ENCODE results near the gene NHERF1. TPM values are rescaled to one million over a fixed set of nuclear protein-coding genes. Genes with fewer than 3 reads are reported as not detected.

NHERF1 gene
- total and polyA plus RNA-seq, 9 of the 15 experiments (the other 6 are each of a cell fraction or from before 2014, with no cell fraction given), result 11.4 to 79.9 (median 36.9) TPM

DNA sequence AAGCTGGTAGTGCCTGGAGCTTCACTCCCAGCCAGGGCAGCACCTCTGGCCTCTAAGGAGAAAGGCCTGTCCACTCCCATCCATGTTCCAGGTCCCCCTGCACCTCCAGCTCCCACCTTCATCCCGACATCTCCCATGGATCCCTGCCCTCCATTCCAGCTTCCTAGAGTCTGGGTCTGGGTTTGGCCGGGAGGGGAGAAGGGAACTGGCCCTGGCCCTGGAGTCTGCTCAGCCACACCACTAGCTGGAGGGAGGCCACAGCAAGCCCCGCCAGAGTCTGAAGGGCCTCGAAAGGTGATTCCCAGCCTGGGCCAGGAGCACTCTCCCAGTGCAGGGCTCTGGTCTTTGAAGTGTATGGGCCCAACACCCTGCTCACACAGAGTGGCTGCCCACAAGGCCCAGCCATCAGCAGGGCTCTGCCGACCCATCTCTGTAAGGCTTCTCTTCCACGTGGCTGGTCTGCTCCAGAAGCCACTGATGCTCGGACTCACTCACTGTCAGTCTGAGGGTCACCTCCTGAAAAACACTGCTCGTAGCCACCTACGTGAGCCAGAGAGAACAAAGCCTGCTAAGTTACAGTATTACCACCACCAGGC lies 23.0 kb downstream of the NHERF1 start:
- in situ Hi-C loops (cut with MboI) (no loop called here), intact Hi-C loops (cut with micrococcal nuclease) (no loop called here)
- H3K36me3 ChIP-seq (ENCODE audit: control insufficient read depth, insufficient read depth, low read length), result peaks cover 69% of the 10 kb centered on the region
- no peak overlapping the region for H2AFZ ChIP-seq (ENCODE audit: low read depth, low read length)
- TF ChIP-seq, protein P1, sequence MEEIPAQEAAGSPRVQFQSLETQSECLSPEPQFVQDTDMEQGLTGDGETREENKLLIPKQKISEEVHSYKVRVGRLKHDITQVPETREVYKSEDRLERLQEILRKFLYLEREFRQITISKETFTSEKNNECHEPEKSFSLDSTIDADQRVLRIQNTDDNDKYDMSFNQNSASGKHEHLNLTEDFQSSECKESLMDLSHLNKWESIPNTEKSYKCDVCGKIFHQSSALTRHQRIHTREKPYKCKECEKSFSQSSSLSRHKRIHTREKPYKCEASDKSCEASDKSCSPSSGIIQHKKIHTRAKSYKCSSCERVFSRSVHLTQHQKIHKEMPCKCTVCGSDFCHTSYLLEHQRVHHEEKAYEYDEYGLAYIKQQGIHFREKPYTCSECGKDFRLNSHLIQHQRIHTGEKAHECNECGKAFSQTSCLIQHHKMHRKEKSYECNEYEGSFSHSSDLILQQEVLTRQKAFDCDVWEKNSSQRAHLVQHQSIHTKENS (CRISPR knock-in tag; IDR thresholded peaks at IDR 0.05), result no peak
- TF ChIP-seq SRSF1 (IDR thresholded peaks at IDR 0.05; ENCODE audit: low read depth, low read length), result no peak
- H3K27ac ChIP-seq (ENCODE audit: extremely low read depth, low read depth, low read length), result no peak overlapping the region
- peaks cover 17% of the 10 kb centered on the region for H4K20me1 ChIP-seq (replicated peaks; ENCODE audit: control insufficient read depth, insufficient read depth, low read length)
- POLR2A ChIA-PET, result interaction anchor here (0.8 to 2.5 kb wide), 8 partner anchors 8 to 113 kb away, joined by 3 to 9 read pairs (median 4); no protein-coding TSS in a partner anchor
- DNase-seq (ENCODE audit: extremely low read depth in 1 of 4, low spot score in 3 of 4), result no peak
- H3K9me1 ChIP-seq (ENCODE audit: control insufficient read depth, insufficient read depth, low read length), result no peaks in the 10 kb centered on the region
- CTCF ChIA-PET (ENCODE audit: low intra/inter-chr PET ratio), result interaction anchor here (0.6 to 3.6 kb wide), 3 partner anchors 26 to 114 kb away, joined by 3 to 41 read pairs (median 3); no protein-coding TSS in a partner anchor
- H3K4me1 ChIP-seq (replicated peaks in 1 of 2; ENCODE audit: control insufficient read depth in 2 of 2, insufficient read depth in 2 of 2, low read length in 2 of 2), result peaks cover 0 to 12% of the 10 kb centered on the region in 2 experiments; a peak in 1 of 5 replicates
- BruUV-seq (replicated peaks), result no TSS peak
- H3K27me3 ChIP-seq (ENCODE audit: control insufficient read depth in 2 of 2, insufficient read depth in 2 of 2, low read length in 2 of 2), result no peaks in the 10 kb centered on the region
- 88% methylated on average over 9 of the region's 9 CpGs for WGBS (ENCODE audit: insufficient coverage, low coverage, missing lambda C conversion rate)
- no peak overlapping the region for H3K4me3 ChIP-seq
- H3K4me2 ChIP-seq (ENCODE audit: insufficient read depth, low read length), result no peak overlapping the region
- H3K9ac ChIP-seq (ENCODE audit: insufficient read depth in 1 of 2, low read depth in 2 of 2, low read length in 2 of 2), result no peak overlapping the region
- no peaks in the 10 kb centered on the region for H3K9me3 ChIP-seq (replicated peaks; ENCODE audit: control insufficient read depth, insufficient read depth, low read depth, low read length)
- ATAC-seq, result no peak
- FAIRE-seq, result no peak
- peaks cover 22% of the 10 kb centered on the region for H3K79me2 ChIP-seq (ENCODE audit: control insufficient read depth, insufficient read depth, low read length)

DNA sequence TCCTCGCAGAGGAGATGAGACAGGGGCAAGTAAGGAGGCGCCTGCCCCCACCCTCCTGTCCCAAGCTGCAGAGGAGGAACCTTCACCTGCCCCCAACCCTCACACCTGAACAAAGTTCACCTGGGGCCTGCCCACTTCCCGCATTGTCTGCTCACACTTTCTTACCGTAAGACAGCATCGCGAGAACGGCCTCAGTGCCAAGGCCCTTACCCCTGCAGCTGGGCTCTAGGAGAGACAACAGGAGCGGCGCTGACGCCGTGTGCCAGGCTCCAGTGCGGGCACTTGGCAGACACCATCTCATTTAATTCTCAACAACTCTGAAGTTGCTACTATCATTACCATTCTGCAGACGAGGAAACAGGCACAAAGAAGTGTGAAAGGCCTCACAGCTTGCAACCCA lies 23.6 kb downstream of the NHERF1 start:
- Histone ChIP-seq H3K79me2 (ENCODE audit: control insufficient read depth, insufficient read depth, low read length) (peaks cover 27% of the 10 kb centered on the region), H4K20me1 (replicated peaks; ENCODE audit: control insufficient read depth, insufficient read depth, low read length) (peaks cover 17% of the 10 kb centered on the region), H2AFZ (ENCODE audit: low read depth, low read length) (no peak overlapping the region), H3K4me1 (replicated peaks in 1 of 2; ENCODE audit: control insufficient read depth in 2 of 2, insufficient read depth in 2 of 2, low read length in 2 of 2) (peaks cover under 1 to 13% of the 10 kb centered on the region in 2 experiments; a peak in 3 of 5 replicates), H3K36me3 (ENCODE audit: control insufficient read depth, insufficient read depth, low read length) (peaks cover 69% of the 10 kb centered on the region), H3K9me3 (replicated peaks; ENCODE audit: control insufficient read depth, insufficient read depth, low read depth, low read length) (no peaks in the 10 kb centered on the region), H3K4me3 (no peak overlapping the region), H3K27ac (ENCODE audit: extremely low read depth, low read depth, low read length) (no peak overlapping the region), H3K27me3 (ENCODE audit: control insufficient read depth in 2 of 2, insufficient read depth in 2 of 2, low read length in 2 of 2) (no peaks in the 10 kb centered on the region), H3K9ac (ENCODE audit: insufficient read depth in 1 of 2, low read depth in 2 of 2, low read length in 2 of 2) (no peak overlapping the region), H3K4me2 (ENCODE audit: insufficient read depth, low read length) (no peak overlapping the region), H3K9me1 (ENCODE audit: control insufficient read depth, insufficient read depth, low read length) (no peaks in the 10 kb centered on the region)
- in situ Hi-C loops (cut with MboI) (no loop called here), intact Hi-C loops (cut with micrococcal nuclease) (no loop called here)
- no peak for ATAC-seq
- no peak for FAIRE-seq
- BruUV-seq (replicated peaks), result no TSS peak
- 95% methylated on average over 11 of the region's 13 CpGs for WGBS (ENCODE audit: insufficient coverage, low coverage, missing lambda C conversion rate)
- no peak for DNase-seq (ENCODE audit: extremely low read depth in 1 of 4, low spot score in 3 of 4)
- POLR2A ChIA-PET, result interaction anchor here (0.8 to 1.4 kb wide), 2 partner anchors 7 to 22 kb away, joined by 3 to 4 read pairs; no protein-coding TSS in a partner anchor
- CTCF ChIA-PET (ENCODE audit: low intra/inter-chr PET ratio), result interaction anchor here (3.6 kb wide), 1 partner anchor 27 kb away, joined by 41 read pairs; no protein-coding TSS in a partner anchor
- TF ChIP-seq TCF3 (CRISPR knock-in tag; IDR thresholded peaks at IDR 0.05), result no peak
- no peak for TF ChIP-seq TRIM24 (IDR thresholded peaks at IDR 0.05)
- TF ChIP-seq, protein P2, sequence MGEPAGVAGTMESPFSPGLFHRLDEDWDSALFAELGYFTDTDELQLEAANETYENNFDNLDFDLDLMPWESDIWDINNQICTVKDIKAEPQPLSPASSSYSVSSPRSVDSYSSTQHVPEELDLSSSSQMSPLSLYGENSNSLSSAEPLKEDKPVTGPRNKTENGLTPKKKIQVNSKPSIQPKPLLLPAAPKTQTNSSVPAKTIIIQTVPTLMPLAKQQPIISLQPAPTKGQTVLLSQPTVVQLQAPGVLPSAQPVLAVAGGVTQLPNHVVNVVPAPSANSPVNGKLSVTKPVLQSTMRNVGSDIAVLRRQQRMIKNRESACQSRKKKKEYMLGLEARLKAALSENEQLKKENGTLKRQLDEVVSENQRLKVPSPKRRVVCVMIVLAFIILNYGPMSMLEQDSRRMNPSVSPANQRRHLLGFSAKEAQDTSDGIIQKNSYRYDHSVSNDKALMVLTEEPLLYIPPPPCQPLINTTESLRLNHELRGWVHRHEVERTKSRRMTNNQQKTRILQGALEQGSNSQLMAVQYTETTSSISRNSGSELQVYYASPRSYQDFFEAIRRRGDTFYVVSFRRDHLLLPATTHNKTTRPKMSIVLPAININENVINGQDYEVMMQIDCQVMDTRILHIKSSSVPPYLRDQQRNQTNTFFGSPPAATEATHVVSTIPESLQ (CRISPR knock-in tag; IDR thresholded peaks at IDR 0.05), result no peak
- TF ChIP-seq NEUROD1 (IDR thresholded peaks at IDR 0.05; ENCODE audit: borderline replicate concordance, low read depth, low read length, partially characterized antibody), result no peak
